HG03460 (cell line): ENCODE results near the gene LRRC51.
"Not testable (repeated sequence)": the region's sequence is repeated elsewhere in the genome, so short reads cannot be mapped to it uniquely, and the experiment has no call there.

ENCODE experiments used
- ATAC-seq: cut with Tn5 transposase; IDR thresholded peaks from one replicate; pipeline ENCODE4 v1.9.1; 2021; ENCODE audit not compliant: unreplicated experiment

LRRC51 gene

DNA sequence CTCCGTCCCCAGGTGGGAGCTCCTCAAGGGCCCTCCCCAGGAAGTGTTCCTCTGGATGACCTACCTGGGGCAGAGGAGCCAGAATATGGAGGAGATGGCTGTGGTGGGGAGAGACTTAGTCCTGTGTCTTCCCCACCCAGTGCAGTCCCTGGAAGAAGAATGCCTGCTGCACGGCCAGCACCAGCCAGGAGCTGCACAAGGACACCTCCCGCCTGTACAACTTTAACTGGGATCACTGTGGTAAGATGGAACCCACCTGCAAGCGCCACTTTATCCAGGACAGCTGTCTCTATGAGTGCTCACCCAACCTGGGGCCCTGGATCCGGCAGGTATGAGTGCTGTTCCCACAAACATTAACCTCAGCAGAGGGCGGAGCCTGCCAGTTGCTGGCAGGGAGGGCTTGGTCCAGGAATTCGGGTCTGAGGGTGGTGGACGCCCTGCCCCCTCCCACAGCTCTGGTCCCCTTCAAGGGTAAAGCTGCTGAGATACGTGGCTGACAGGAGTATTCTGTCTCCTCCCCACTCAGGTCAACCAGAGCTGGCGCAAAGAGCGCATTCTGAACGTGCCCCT is 58.3 kb downstream of the LRRC51 start:
- no peak for ATAC-seq

- no peak for ATAC-seq
Measured at GRCh38 chr11:72139500-72139899, 58.9 kb downstream of the LRRC51 start.

DNA sequence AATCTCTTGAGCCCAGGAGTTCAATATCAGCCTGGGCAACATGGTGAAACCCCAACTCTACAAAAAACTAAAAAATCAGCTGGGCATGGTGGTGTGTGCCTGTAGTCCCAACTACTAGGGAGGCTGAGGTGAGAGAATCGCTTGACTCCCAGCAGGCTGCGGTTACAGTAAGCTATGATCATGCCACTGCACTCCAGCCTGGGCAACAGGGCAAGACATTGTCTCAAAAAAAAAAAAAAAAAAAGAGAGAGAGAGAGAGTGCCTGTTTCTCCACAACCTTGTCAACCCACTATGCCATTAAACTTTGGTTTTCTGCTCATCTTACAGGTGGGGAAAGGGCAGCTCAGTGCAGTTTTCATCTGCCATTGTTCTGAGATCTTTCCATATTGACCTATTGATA is 60.0 kb downstream of the LRRC51 start:
- no peak for ATAC-seq

DNA sequence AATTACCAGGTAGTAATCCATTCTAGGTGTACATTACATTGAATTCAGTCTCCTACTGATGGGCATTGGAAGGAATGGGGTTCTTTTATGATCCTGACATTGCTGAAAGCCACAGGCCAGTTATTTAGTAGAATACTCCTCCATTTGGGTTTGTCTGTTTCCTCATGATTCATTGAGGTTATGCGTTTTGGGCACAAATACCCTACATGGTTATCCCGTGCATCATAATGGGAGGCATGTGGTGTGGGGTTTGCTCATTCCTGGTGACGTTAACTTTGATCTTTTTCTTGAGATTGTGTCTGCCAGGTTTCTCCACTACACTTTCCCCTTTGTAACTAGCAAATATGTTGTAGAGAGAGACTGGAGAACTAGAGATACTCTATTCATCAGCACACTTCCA is 60.4 kb downstream of the LRRC51 start:
- no peak for ATAC-seq

GRCh38 chr11:72142086-72142485 is 61.4 kb downstream of the LRRC51 start:
- not testable (repeated sequence) for ATAC-seq

- not testable (repeated sequence) for ATAC-seq
Measured at GRCh38 chr11:72142543-72142942, 61.9 kb downstream of the LRRC51 start.

DNA sequence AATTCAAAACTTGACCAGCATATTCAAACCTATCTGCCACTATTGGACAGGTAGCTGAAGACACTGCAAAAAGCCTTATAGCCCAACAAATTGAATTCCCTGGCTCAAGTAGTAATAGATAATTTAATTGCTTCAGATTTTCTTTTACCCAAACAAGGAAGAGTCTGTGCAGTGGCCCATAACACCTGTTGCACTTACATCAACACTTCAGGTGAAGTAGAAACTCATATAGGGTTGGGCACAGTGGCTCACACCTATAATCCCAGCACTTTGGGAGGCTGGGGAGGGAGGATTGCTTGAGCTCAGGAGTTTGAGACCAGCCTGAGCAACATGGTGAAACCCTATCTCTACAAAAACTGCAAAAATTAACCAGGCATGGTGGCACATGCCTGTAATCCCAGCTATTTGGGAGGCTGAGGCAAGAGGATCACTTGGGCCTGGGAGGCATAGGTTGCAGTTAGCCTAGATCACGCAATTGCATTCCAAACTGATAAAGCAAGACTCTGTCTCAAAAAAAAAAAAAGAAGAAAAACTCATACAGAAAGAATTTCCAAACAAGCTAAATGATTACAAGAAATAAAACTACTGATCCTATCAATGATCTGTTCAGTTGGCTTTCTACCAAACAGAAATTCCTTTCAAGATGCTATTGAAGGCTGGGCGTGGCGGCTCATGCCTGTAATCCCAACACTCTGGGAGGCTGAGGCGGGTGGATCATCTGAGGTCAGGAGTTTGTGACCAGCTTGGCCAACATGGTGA is 64.3 kb downstream of the LRRC51 start:
- ATAC-seq: no peak
